ENCODE results near the gene DEPDC5. TPM values are rescaled to one million over a fixed set of nuclear protein-coding genes. Genes with fewer than 3 reads are reported as not detected.

The DEPDC5 gene
- total and polyA plus RNA-seq, 2 of the 8 experiments (the other 6 are each of a cell fraction or from before 2014, with no cell fraction given), result 18.3 to 26.5 TPM

DNA sequence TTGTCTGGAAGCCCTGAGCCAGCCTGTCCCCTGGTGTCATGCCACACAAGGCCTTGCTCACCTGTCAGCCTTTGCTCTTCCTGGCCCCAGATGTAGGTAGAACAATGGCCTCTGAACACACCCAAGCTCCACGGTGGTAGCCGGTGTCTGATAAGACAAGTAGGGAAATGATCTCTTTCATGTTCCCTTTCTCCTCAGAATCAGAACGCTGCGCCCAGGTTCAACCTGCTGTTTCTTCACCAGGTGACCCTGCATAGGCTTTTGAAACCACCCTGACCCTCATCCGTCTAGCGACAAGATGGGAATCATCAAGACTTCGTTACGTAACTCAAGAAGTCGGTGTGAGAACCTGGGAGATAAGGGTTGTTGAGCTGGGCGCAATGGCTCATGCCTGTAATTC is 161.8 kb downstream of the DEPDC5 start:
- Histone ChIP-seq H2BK12ac (ENCODE audit: low read depth, low read length) (no peak overlapping the region), H4K8ac (ENCODE audit: extremely low read depth, insufficient read depth, low read length) (no peak overlapping the region), H3K4me3 (ENCODE audit: extremely low read depth in 1 of 4, insufficient read depth in 2 of 4, low read depth in 3 of 4, low read length in 4 of 4) (no peak overlapping the region), H2AK5ac (ENCODE audit: low read depth, low read length) (no peak overlapping the region), H4K20me1 (replicated peaks in 1 of 2; ENCODE audit: control insufficient read depth in 1 of 2, insufficient read depth in 2 of 2, low read length in 2 of 2) (no peaks in the 10 kb centered on the region), H3K79me2 (ENCODE audit: control insufficient read depth in 1 of 2, insufficient read depth in 2 of 2, low read length in 2 of 2) (no peaks in the 10 kb centered on the region), H3K23ac (ENCODE audit: insufficient read length) (no peak overlapping the region), H2BK20ac (ENCODE audit: low read length) (no peak overlapping the region), H3K9ac (replicated peaks in 1 of 4; ENCODE audit: extremely low read depth in 1 of 4, low read depth in 3 of 4, low read length in 3 of 4) (no peak overlapping the region), H2BK5ac (ENCODE audit: low read depth, low read length) (no peak overlapping the region), H3K4me2 (ENCODE audit: insufficient read depth in 1 of 2, low read depth in 2 of 2, low read length in 2 of 2) (no peak overlapping the region), H4K91ac (replicated peaks; ENCODE audit: insufficient read length, low read length) (no peak overlapping the region), H3K36me3 (ENCODE audit: control insufficient read depth in 2 of 4, insufficient read depth in 4 of 4, low read length in 3 of 4) (no peaks in the 10 kb centered on the region), H3K4ac (replicated peaks; ENCODE audit: insufficient read length, low read depth, low read length) (no peak overlapping the region), H3K27ac (ENCODE audit: low read depth, low read length) (no peak overlapping the region), H3K23me2 (ENCODE audit: low read depth, low read length) (no peaks in the 10 kb centered on the region), H3K18ac (ENCODE audit: extremely low read depth, low read length) (no peak overlapping the region), H3K14ac (ENCODE audit: insufficient read length) (no peak overlapping the region), H2AFZ (ENCODE audit: low read length) (no peak overlapping the region), H3K79me1 (ENCODE audit: low read depth, low read length) (no peaks in the 10 kb centered on the region), H3K56ac (replicated peaks; ENCODE audit: insufficient read length, low read depth, low read length) (no peak overlapping the region), H2BK15ac (ENCODE audit: low read length) (no peak overlapping the region), H3K27me3 (replicated peaks in 1 of 4; ENCODE audit: control insufficient read depth in 3 of 4, extremely low read depth in 1 of 4, insufficient read depth in 3 of 4, low read length in 3 of 4) (no peaks in the 10 kb centered on the region), H3K9me3 (ENCODE audit: insufficient read depth in 2 of 2, low read depth in 1 of 2, low read length in 1 of 2) (no peaks in the 10 kb centered on the region), H2BK120ac (replicated peaks; ENCODE audit: low read depth, low read length) (no peak overlapping the region), H4K5ac (ENCODE audit: insufficient read length, low read depth, low read length) (no peak overlapping the region), H3K4me1 (replicated peaks in 1 of 4; ENCODE audit: control insufficient read depth in 3 of 4, insufficient read depth in 4 of 4, low read length in 3 of 4) (no peaks in the 10 kb centered on the region)
- DNase-seq (ENCODE audit: low read depth in 1 of 2, low spot score in 2 of 2) (no peak), FAIRE-seq (no peak)
- ChIA-PET CTCF (ENCODE audit: partially characterized antibody) (no interaction called here), POLR2A (ENCODE audit: partially characterized antibody) (no interaction called here)
- WGBS, 2 experiments (ENCODE audit: extremely low coverage in 1 of 2, insufficient coverage in 1 of 2, insufficient read length in 1 of 2, insufficient replicate concordance in 2 of 2, low coverage in 1 of 2, low lambda C conversion rate in 2 of 2, missing lambda C conversion rate in 1 of 2), result 93% methylated on average over 10 of the region's 10 CpGs; no CpG with 5 or more reads in 1 of the 2 experiments
- no peak for TF ChIP-seq EZH2 (IDR thresholded peaks at IDR 0.05; ENCODE audit: low read depth, low read length, severe bottlenecking)
- TF ChIP-seq RNF2 (IDR thresholded peaks at IDR 0.05; ENCODE audit: borderline replicate concordance, low read depth, low read length, missing control alignments, poor library complexity, severe bottlenecking), result no peak
- TF ChIP-seq KDM4A (IDR thresholded peaks at IDR 0.05; ENCODE audit: low read depth, low read length, severe bottlenecking), result no peak
- no peak for TF ChIP-seq ZNF274 (IDR thresholded peaks at IDR 0.05; ENCODE audit: borderline replicate concordance, extremely low read depth, low read length)
- no peak for TF ChIP-seq SP2 (IDR thresholded peaks at IDR 0.05; ENCODE audit: low read length)
- TF ChIP-seq JUN (IDR thresholded peaks at IDR 0.05; ENCODE audit: low read depth, low read length), result no peak
- no peak for TF ChIP-seq GTF2F1 (IDR thresholded peaks at IDR 0.05; ENCODE audit: borderline replicate concordance, low read depth, low read length)
- no peak for TF ChIP-seq RBBP5 (IDR thresholded peaks at IDR 0.05; ENCODE audit: borderline replicate concordance, low read depth, low read length)
